HL-60/S4 (cell line): ENCODE results near the gene KIAA1217.

Experiments
- in situ Hi-C: fragments of 300-500 bp; cut with MboI; formaldehyde crosslinking; loops from 2 replicates; pipeline ENCODE4 v1.14.3; 2022; ENCODE audit warnings: low sequenced_read_pairs

The KIAA1217 gene

DNA sequence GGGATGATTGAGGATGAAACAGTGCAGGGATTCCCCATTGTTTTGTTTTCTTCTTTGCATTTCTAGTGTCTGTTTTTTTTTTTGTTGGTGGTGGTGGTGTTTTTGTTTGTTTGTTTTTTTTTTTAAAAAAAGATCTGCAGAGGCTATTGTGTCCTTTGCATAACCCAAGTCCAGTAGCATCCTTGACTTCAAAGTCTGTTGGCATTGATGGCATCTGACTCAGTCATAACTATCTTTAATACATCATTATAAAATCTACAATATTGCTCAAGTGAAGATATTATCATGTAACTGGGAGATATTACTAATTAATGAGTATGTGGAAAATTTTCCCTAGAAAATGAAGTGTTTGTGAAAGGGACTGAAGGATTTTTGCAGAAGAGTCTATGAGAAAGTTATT is 70.2 kb downstream of the KIAA1217 start:
- in situ Hi-C loops, result no loop called here

DNA sequence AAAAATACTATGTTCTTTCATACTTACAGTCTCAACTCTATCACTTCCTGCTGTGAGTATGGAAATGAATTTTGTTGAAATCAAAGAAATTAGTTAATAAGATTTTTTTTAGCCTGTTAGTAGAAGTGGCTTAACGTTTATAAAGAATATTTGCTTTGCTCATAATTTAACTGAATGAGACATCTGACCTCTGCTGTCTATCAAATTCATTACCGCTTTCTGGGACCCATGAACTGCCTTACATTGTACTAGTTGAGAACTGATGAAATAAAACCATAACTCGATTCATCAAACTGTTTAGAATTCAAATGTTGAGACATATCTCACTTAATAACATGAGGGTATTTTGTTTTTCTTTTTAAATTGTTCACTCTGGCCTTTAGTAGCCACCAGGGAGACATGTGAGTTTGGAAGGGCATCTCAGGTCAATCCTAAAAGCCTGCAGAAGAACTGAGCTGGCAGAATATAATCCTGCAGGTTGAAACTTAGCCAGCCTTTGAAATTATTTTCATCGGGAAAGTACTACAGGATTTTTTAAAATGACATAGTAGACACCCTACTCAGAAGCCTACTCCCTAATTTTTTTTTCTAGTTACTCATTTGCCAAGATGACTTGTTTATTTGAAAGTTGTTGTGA is 78.7 kb downstream of the KIAA1217 start:
- in situ Hi-C loops, result no loop called here

DNA sequence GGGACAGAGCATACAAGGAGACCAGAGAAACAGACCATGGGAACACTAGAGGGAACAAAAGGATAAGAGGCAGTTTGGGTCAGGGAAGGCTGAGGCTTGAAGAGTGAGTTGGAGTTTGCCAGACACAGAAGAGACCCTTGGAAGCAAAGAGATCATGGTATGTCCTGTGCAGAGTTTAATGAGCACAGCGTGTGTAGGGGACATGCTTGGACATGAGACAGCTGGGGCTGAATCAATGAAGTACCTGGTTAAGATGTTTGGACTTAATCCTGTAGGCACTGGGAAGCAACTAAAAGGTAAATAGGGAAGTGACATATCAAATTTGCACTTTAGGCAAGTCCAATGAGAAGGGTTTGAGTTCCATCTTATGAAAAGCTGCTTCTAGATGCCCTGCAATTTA is 79.6 kb downstream of the KIAA1217 start:
- in situ Hi-C loops, result no loop called here

DNA sequence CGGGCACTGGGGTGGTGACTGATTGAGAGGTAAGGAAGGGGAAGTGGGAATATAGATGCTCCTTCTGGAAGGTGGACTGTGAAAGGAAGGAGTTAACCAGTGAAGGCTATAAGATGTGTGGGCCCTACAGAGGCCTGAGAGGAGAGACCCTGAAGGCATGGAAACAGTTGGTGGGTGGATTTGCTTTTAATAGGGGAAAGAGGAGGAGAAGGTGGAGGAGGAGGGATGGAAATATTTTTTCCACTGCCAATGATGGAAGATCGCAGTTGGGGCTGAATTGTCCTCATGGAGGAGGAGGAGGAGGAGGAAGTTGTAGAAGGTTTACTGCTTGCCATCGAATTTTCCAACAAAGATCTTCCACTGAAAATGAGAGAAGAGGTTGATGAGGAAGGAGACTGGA is 80.3 kb downstream of the KIAA1217 start:
- in situ Hi-C loops, result no loop called here

DNA sequence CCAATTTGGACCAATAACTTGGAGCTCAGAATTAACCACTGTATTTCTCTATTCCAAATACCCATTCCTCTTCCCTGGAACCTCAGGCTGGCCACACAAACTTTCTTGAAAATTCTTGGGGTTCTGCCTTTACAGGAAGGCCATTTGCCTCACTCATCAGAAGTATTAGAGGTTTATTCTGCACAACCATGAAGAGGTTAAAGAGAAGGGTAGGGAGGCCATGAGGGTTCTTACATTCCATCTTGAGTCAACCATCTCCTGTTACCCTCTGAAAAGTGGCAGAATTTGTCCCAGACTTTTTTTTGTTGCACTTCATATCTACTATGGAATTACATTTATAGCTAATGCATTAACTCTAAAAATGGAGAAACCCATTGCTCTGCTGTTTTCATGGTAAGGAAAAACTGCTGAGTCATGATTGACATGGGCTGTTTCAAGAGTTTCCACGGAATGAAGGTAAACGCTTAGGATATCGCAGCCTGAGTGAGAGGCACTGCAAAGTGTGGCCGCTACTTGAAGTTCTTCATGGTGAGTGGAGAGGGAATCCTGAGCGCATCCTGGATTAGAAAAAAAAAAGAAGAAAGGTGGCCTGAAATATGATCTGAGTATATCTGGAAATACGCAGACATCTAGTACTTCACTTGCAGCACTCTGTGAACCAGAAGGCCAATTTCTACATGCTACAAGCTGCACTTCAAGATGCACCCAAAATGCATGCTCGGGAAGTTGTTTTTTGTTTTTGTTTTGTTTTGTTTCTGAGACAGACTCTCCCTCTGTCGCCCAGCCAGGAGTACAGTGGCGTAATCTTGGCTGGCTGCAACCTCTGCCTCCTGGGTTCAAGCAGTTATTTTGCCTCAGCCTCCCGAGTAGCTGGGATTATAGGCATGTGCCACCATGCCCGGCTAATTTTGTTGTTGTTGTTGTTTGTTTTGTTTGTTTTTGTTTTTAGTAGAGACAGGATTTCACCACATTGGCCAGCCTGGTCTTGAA is 83.7 kb downstream of the KIAA1217 start:
- in situ Hi-C loops, result no loop called here

DNA sequence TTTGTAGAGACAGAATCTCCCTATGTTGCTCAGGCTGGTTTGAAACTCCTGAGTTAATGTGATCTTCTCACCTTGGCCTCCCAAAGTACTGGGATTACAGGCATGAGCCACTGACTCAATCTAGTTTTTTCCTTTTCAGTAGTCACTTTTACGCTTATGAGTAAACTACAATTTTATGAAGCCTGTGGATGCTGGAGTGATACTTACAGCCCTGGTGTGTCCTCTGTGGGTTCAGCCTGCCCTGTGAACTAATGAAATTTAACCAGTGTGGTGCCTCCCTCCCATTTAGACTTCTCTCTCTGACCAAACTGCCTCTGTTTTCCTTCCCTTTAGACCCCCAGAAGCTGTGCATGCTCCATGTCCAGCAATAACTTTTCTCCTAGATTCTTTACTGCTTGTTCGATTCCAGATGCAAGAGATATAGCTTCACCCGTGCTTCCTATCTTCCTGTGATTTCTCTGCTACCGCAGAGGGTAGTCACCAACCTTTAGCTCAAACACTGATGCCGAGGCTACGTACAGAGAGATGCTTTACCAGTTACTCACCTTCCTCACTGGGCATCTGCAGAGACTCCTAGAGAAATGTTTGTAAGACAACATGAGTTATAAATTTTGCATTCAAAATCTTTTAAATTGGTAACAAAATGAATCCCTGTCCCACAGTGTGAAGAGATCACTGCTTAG is 90.8 kb downstream of the KIAA1217 start:
- in situ Hi-C loops, result no loop called here

DNA sequence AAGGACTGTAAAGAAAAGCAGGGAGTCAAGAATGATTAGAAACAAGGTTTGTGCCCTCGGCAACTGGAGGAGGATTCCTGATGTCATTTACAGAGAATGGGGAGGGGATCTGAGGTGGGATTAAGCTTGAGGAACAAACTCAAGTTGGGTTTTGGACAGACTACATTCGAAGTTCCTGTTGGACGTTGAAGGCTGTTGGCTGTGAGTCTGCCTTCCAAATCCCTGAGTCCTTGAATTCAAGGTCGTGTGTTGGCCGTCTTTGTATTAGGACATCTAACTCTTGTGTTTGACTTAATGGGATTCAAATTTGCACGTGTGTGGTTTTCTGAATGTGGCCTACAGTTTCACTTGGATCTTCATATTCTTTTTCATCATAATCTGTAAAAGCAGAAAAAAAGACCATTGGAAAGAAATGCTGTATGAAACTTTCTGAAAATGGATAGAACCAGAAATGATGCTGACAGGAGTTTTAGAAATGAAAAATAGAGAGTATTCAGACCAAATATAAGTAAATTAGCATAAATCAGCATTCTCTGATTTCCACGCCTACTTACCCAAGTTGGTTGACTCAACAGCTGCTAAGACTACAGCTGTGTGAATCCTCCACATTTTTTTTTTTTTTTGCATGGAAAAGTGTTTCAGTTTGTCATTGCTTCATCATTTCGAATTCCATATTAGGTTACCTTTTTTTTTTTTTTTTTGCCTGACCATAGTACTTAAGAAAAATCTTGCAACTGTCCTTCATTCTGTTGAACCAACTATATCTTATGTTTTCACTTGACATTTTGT is 94.8 kb downstream of the KIAA1217 start:
- in situ Hi-C loops, result no loop called here

DNA sequence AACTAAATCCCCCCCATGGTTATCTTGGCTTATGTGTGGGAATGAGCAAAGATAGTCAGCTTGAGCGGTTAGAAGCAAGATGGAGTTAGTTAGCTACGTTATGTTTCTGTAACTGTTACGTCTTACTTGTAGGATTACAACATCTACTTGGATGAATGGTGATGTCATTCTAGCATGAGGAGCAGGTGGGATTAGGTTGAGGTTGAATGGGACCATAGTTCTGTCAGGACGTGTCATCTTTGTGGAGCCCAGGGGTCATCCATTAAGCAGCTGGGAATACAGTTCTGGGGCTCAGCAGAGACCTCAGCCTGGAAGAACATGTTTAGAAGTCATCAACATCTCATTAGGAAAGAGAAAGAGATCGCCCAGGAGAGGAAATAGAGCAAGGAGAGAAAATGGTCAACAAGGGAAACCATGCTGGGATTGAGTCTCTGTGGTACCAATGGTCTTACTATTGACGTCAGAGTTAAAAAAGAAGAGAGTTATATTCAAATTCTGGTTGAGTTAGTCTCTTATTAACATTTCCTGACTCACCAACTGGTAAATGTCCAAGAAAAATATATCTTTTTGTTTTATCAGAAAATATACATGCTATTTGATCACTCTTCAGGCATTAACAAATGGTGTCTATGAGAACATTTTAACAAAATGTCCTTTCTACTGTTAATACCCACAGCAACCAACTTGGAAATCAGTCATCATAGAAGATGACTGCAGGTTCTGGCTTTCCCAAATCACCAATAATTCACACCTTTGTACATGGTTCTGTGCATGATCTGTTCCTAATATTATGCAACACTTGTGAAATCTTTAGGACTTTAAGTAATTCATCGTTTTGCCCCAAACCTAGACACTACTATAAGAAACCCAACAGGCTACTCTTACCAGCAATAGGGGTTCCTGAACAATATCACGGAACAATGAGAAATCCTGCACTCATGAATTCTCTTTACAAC is 96.9 kb downstream of the KIAA1217 start:
- in situ Hi-C loops, result no loop called here

DNA sequence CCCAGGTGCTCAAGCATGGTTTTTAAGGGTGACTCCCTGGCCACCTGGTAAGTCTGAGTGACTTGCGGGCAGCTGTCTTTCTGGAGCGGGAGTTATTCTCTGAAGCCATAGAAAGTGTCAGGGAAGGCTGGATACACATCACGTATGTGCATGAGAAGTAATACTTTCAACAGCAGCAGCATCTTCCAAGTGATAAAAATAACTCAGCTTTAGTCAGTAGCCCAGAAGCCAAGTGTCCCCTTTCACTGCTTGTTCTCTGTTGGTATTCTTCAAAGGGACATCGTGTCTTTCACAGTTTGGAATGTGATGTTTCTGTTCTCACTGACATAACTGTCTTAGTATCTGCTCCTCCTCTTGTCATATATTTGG is 97.6 kb downstream of the KIAA1217 start:
- in situ Hi-C loops, result no loop called here

DNA sequence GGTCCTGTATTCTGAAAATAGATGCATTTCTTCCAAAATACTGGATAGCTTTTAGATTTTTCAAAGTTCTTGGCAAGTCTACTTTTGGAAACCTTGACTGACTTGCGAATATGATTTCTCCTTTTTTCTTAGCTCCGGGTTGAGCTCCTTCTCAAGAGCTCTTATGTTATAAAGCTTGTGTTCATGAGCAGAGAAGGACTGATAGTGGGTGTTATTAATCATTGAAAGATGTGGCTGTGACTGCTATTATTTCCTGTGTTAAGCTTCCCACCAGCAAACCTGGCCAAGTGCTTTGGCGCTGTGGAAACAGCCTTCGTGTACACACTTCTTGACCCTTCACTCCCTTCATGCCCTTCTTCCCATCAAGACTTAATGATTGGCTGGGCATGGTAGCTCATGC is 98.2 kb downstream of the KIAA1217 start:
- in situ Hi-C loops, result no loop called here

DNA sequence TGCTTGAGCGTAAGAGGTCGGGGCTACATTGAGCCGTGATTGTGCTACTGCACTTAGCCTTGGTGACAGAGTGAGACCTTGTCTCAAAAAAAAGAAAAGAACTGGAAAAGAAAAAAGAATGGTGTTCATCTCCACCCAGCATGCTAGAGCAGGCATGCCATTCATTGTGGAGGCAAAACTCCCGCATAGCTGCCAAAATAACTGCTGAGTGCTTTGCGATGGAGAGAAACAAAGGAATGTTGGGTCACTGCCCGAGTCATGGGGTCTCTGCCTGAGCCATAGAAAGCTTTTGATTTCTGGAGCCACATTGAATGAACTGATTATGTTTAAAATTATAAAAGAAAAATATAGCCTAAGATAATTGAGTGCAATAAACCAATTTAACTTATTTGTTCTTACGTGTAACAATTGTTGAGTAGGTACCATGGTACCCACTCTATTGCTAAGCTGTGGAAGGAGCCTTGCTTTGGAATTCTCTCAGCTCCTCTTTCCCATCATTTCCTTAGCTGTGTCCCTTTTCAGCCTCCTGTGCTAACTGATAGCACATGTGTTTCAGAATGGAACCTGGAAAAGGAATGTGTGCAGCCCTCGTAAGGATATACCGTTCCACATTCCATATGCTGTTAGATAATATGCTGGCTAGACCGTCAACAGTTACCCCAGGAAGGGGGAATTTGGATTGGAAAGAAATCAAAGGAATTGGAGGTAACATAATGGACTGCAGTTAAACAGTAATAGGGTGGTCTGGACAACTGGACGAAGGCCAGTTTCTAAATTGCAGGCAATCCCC is 99.0 kb downstream of the KIAA1217 start:
- in situ Hi-C loops, result no loop called here

DNA sequence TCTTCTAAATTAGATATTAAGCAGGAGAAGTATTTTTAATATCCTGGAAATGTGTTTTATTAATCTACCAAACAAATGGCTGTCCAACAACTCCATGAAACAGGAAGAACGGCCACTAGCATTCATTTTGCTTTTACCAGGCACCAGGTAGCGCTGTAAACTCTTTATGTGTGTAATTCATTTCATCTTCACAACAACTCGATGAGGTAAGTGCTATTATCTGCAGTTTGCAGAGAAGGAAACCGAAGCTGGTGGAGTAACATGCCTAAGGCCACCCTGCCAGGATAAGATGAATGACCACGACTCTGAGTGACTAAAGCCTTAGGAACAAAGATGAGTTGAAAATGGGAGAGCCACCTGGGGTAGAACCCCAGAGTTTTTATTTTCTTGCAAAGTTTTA is 101.2 kb downstream of the KIAA1217 start:
- in situ Hi-C loops, result no loop called here

DNA sequence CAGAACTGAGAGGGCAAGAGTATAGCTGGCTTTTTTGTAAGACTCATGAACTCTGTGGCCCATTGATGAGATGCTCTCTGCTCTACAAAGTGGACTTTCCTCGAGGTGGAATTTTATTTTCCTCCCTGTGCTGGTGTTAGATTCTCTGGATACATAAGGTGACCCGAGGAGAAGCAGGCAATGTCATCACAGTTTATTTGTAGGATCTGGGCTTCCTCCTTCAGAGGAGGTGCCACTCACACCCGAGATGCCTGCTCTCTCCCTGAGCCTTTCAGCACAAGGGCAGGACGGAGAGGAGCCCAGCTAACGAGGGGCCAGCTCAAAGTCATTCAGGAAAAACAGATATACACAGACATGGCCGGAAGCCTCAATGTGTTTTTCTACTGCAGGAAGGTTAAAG is 103.0 kb downstream of the KIAA1217 start:
- in situ Hi-C loops, result no loop called here

DNA sequence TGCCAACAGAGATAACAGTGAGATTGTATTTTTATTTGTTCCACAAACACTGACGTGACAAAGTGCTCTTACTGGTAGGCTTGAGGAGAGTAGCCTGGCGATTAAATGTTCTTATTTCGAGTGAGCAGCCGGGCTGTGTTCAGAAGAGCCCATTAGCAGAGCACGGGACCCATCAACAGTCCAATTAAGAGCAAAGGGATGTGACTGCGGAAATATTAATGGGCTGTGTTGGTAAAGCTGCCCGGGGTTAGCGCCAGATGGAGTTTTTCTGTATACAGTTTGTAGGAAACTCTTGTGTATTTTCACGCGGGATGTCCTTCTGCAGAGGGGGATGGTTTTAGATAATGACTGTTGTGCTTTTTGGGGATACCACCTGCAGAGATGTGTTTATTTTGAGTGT is 104.3 kb downstream of the KIAA1217 start:
- in situ Hi-C loops, result no loop called here

DNA sequence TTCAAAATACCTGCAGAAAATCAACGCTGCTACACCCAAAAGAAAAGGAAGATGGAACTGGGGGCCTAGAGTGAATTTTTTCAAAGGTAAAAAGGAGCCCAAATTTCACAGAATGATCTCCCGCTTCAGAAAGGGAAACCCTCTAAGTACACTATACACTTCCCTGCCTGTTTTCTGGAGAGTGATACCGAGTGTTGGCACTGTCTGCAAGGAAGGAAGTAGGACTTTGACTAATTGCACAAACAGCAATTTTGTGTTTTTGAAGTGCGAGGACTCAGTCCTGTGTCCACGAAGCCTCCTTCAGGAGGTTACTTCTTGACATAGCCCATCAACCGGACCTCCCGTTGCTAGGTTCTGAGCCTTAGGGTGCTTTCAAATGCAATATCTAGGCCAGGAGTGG is 106.3 kb downstream of the KIAA1217 start:
- in situ Hi-C loops, result no loop called here

DNA sequence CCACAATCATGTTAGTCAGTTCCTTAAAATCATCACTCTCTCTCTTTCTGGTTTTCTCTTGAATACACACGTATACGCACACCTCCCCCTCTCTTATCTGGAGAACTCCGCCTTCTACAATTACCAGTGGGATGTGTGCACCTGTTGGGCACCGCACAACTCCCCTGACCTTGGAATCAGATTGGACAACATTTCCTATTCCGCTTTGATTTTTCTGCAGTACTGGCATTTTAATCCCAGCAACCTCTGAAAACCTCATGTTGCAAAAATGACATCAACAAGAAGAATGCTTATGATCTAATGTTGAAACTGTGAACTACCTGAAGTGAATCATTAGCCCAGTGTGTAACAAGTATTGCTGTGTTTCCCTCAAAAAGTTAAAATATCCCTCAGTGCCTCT is 109.6 kb downstream of the KIAA1217 start:
- in situ Hi-C loops, result no loop called here

DNA sequence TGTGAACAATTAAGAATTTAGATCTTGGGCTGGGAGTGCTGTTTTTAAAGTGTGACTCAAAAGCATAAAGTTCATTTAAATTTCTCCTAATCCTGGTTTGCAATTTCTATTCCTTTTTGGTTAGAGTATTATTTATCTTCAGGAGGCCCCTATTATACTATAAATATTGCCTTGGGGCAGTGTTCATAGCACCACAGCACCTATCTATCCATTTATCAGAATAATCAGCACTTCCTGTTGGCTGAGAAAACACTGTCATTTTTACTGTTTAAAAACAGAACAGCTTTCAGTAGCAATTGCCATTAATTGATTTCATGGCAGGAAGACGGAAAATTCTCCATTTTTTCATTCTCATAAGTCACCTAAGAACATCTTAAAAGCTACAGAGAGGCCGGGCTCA is 111.4 kb downstream of the KIAA1217 start:
- in situ Hi-C loops, result no loop called here

DNA sequence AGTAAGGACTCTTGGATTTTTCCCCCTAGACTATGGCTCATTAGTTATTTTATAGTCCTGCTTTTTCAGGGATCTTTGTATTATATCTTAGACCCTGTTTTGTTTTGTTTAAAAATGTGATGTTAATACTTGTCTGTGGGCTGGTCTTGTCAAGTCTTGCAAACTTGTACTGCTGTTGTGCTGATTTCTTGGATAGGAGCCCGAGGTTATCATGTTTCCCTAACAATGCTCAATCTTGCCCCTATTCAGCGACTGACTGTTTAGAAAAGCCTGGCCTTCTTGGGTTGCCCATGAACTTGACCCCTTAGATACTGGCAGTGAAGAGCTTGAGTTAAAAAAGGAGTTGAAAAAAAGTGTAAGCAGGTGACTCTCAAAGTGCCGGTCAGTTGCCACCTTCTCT is 115.7 kb downstream of the KIAA1217 start:
- in situ Hi-C loops, result no loop called here

DNA sequence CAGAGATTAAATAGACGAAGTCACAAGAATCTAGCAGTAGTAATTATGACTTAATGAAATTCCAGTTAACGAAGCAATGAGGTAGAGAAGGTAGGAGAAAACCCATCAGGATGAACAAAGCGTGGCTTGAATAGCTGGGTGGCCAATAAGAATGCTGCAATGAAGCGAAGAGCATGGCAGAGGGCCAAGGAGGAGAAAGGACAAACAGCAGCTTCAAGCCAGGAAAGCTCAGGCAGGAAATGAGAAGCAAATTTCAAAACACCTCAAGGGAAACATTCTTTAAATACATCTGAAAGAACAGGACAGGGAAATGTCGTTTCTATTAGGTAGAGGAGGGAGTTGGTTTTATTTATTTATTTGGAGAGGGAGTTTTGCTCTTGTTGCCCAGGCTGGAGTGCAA is 122.5 kb downstream of the KIAA1217 start:
- in situ Hi-C loops, result no loop called here
